Measurements from ENCODE around the gene SAMHD1. TPM values are rescaled to one million over a fixed set of nuclear protein-coding genes. Genes with fewer than 3 reads are reported as not detected.

SAMHD1 gene
- polyA plus RNA-seq, 1 donor from 2014 or later: 22.2 TPM

DNA sequence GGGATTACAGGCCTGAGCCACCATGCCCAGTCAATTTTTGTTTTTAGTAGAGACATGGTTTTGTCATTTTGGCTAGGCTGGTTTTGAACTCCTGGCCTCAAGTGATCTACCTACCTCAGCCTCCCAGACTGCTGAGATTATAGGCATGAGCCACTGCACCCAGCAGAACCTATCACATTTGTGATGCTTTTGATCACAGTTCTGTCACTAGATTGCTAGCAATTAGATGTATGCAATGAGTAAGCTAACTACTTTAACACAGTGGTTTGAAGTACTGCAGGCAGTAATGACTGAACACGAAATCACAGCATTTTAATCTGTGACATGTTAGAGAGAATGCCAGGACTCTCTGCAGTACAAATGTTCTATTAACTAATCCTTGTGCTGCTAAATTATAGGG lies 19.6 kb upstream of the SAMHD1 start:
- TF ChIP-seq RAD21 (conservative IDR thresholded peaks at IDR 0.05) (no peak), REST (IDR thresholded peaks at IDR 0.05; ENCODE audit: borderline replicate concordance) (no peak)
- no peaks in the 10 kb centered on the region for H4K20me1 ChIP-seq (ENCODE audit: insufficient read depth)
- H3K4me2 ChIP-seq (ENCODE audit: low read length): no peak overlapping the region
- H3K36me3 ChIP-seq (ENCODE audit: insufficient read depth, low read length): no peaks in the 10 kb centered on the region
- H3K9me2 ChIP-seq (ENCODE audit: insufficient read depth, low read length): no peaks in the 10 kb centered on the region
- H3K4me3 ChIP-seq (ENCODE audit: low read length): no peak overlapping the region
- no peaks in the 10 kb centered on the region for H3F3A ChIP-seq (ENCODE audit: insufficient read depth, low read length, poor library complexity, severe bottlenecking)
- H3K27me3 ChIP-seq (ENCODE audit: insufficient read depth, low read depth, low read length): no peaks in the 10 kb centered on the region
- H3K9ac ChIP-seq (ENCODE audit: low read length): no peak overlapping the region
- H3K27ac ChIP-seq (ENCODE audit: low read length): no peak overlapping the region
- no peaks in the 10 kb centered on the region for H3K9me3 ChIP-seq (ENCODE audit: low read length)
- no peak overlapping the region for H2AFZ ChIP-seq (ENCODE audit: low read depth, low read length)
- H3K79me2 ChIP-seq (replicated peaks; ENCODE audit: insufficient read depth, low read length): no peaks in the 10 kb centered on the region

GRCh38 chr20:36969478-36970186 lies 18.1 kb upstream of the SAMHD1 start:
- no peak overlapping the region for H3K4me3 ChIP-seq (ENCODE audit: low read length)
- TF ChIP-seq EP300 (conservative IDR thresholded peaks at IDR 0.05; ENCODE audit: poor library complexity, severe bottlenecking): no peak
- TF ChIP-seq RAD21 (conservative IDR thresholded peaks at IDR 0.05): no peak
- no peak for TF ChIP-seq POLR2AphosphoS5 (IDR thresholded peaks at IDR 0.05)
- no peak for TF ChIP-seq EZH2 (IDR thresholded peaks at IDR 0.05; ENCODE audit: borderline replicate concordance, insufficient read depth, low read length, poor library complexity, severe bottlenecking)
- TF ChIP-seq REST (IDR thresholded peaks at IDR 0.05; ENCODE audit: borderline replicate concordance): no peak
- no peak for TF ChIP-seq TAF1 (IDR thresholded peaks at IDR 0.05; ENCODE audit: low read depth)

More at GRCh38 chr20:36969478-36970186, 18.1 kb upstream of the SAMHD1 start:
- no peaks in the 10 kb centered on the region for H3K27me3 ChIP-seq (ENCODE audit: insufficient read depth, low read depth, low read length)
- H3K79me2 ChIP-seq (replicated peaks; ENCODE audit: insufficient read depth, low read length): no peaks in the 10 kb centered on the region
- no peaks in the 10 kb centered on the region for H3F3A ChIP-seq (ENCODE audit: insufficient read depth, low read length, poor library complexity, severe bottlenecking)
- H3K27ac ChIP-seq (ENCODE audit: low read length): no peak overlapping the region
- H3K9me3 ChIP-seq (ENCODE audit: low read length): no peaks in the 10 kb centered on the region
- no peak overlapping the region for H3K4me2 ChIP-seq (ENCODE audit: low read length)
- no peak overlapping the region for H3K9ac ChIP-seq (ENCODE audit: low read length)
- H3K36me3 ChIP-seq (ENCODE audit: insufficient read depth, low read length): no peaks in the 10 kb centered on the region
- no peaks in the 10 kb centered on the region for H4K20me1 ChIP-seq (ENCODE audit: insufficient read depth)
- H2AFZ ChIP-seq (ENCODE audit: low read depth, low read length): no peak overlapping the region
- no peaks in the 10 kb centered on the region for H3K9me2 ChIP-seq (ENCODE audit: insufficient read depth, low read length)
